ENCODE data around the gene YIPF6. TPM values are rescaled to one million over a fixed set of nuclear protein-coding genes. Genes with fewer than 3 reads are reported as not detected.

The YIPF6 gene
- 14.4 to 22.4 TPM (median 20.2 TPM) in 3 replicates for polyA plus RNA-seq
- 5.3 TPM for polyA plus RNA-seq (2011; ENCODE audit: low read depth)
- 11.0 and 20.8 TPM in 2 replicates for polyA plus RNA-seq (2011; cell fraction: cytosol; rRNA removed)
- polyA plus RNA-seq (2011; cell fraction: nucleus; rRNA removed), result 19.6 and 21.5 TPM in 2 replicates
- polyA plus RNA-seq (2012; ENCODE audit: low replicate concordance), result 14.7 and 21.1 TPM in 2 replicates
- polyA minus RNA-seq, result 10.0 to 25.0 TPM (median 20.3 TPM) in 3 replicates
- polyA minus RNA-seq (2011; cell fraction: cytosol; rRNA and poly(A)+ RNA removed), result 10.6 TPM
- polyA minus RNA-seq (2011; cell fraction: nucleus; rRNA and poly(A)+ RNA removed), result 10.6 and 24.3 TPM in 2 replicates

- Histone ChIP-seq H3K4me1 (ENCODE audit: control insufficient read depth, extremely low read depth, insufficient read depth, low read length) (peaks cover 2% of the 10 kb centered on the region), H3K79me2 (ENCODE audit: control insufficient read depth, insufficient read depth, low read length) (peaks cover 34% of the 10 kb centered on the region), H3K9me3 (ENCODE audit: control insufficient read depth, low read depth, low read length) (no peaks in the 10 kb centered on the region), H3K4me3 (ENCODE audit: control insufficient read depth in 2 of 3, extremely low read depth in 1 of 3, insufficient read depth in 2 of 3, low read depth in 1 of 3, low read length in 3 of 3) (peak within 1 kb of the TSS; percentile 49 to 79 (median 74)), H3K4me2 (ENCODE audit: control insufficient read depth, extremely low read depth, insufficient read depth, low read depth, low read length) (peak within 1 kb of the TSS; percentile 77), H3K27ac (ENCODE audit: control insufficient read depth, insufficient read depth, low read length) (peak within 1 kb of the TSS; percentile 93), H3K9me1 (ENCODE audit: control insufficient read depth, extremely low read depth, insufficient read depth, low read length) (no peaks in the 10 kb centered on the region), H3K27me3 (ENCODE audit: control insufficient read depth, extremely low read depth, insufficient read depth, low read length) (no peaks in the 10 kb centered on the region), H2AFZ (ENCODE audit: control insufficient read depth, low read length) (peak within 1 kb of the TSS; percentile 90), H3K9ac (ENCODE audit: control insufficient read depth, extremely low read depth, insufficient read depth, low read length) (peak within 1 kb of the TSS; percentile 91), H4K20me1 (ENCODE audit: control insufficient read depth, extremely low read depth, insufficient read depth, low read length) (no peaks in the 10 kb centered on the region), H3K36me3 (ENCODE audit: control insufficient read depth in 2 of 2, extremely low read depth in 1 of 2, insufficient read depth in 2 of 2, low read length in 2 of 2) (no peaks in the 10 kb centered on the region)
- dilution Hi-C loops (cut with MboI; ENCODE audit: extremely low pct_ligation_motif_present, low sequenced_read_pairs), result no loop called here
- peak; percentile 41 for FAIRE-seq
- TF ChIP-seq CTCF (optimal IDR thresholded peaks at IDR 0.05 in 1 of 3, IDR thresholded peaks at IDR 0.05 in 1 of 3, conservative IDR thresholded peaks at IDR 0.05 in 1 of 3; ENCODE audit: extremely low read depth in 1 of 3, insufficient read depth in 2 of 3, low read length in 3 of 3) (no peak), EZH2 (IDR thresholded peaks at IDR 0.05; ENCODE audit: low read length) (no peak)
- DNase-seq (ENCODE audit: low read depth, low spot score), result no peak
Observed at GRCh38 chrX:68498508-68499379, at the start of gene YIPF6. Gene YIPF6, plus strand, starts transcription at chrX:68499051. Its CDS starts 16 bp downstream, at chrX:68499067.

GRCh38 chrX:68451720-68452119 lies 47.1 kb upstream of the YIPF6 start:
- H3K27me3 ChIP-seq (ENCODE audit: control insufficient read depth, extremely low read depth, insufficient read depth, low read length), result no peaks in the 10 kb centered on the region
- no peak for DNase-seq (ENCODE audit: low read depth, low spot score)
- H3K27ac ChIP-seq (ENCODE audit: control insufficient read depth, insufficient read depth, low read length), result no peak overlapping the region
- H2AFZ ChIP-seq (ENCODE audit: control insufficient read depth, low read length), result no peak overlapping the region
- FAIRE-seq, result no peak
- no peaks in the 10 kb centered on the region for H3K9me1 ChIP-seq (ENCODE audit: control insufficient read depth, extremely low read depth, insufficient read depth, low read length)
- H3K4me2 ChIP-seq (ENCODE audit: control insufficient read depth, extremely low read depth, insufficient read depth, low read depth, low read length), result no peak overlapping the region
- TF ChIP-seq EZH2 (IDR thresholded peaks at IDR 0.05; ENCODE audit: low read length) (no peak), CTCF (optimal IDR thresholded peaks at IDR 0.05 in 1 of 3, IDR thresholded peaks at IDR 0.05 in 1 of 3, conservative IDR thresholded peaks at IDR 0.05 in 1 of 3; ENCODE audit: extremely low read depth in 1 of 3, insufficient read depth in 2 of 3, low read length in 3 of 3) (no peak)
- dilution Hi-C loops (cut with MboI; ENCODE audit: extremely low pct_ligation_motif_present, low sequenced_read_pairs), result no loop called here
- no peaks in the 10 kb centered on the region for H3K9me3 ChIP-seq (ENCODE audit: control insufficient read depth, low read depth, low read length)
- H3K4me3 ChIP-seq (ENCODE audit: control insufficient read depth in 2 of 3, extremely low read depth in 1 of 3, insufficient read depth in 2 of 3, low read depth in 1 of 3, low read length in 3 of 3), result no peak overlapping the region
- no peaks in the 10 kb centered on the region for H3K36me3 ChIP-seq (ENCODE audit: control insufficient read depth in 2 of 2, extremely low read depth in 1 of 2, insufficient read depth in 2 of 2, low read length in 2 of 2)
- H3K9ac ChIP-seq (ENCODE audit: control insufficient read depth, extremely low read depth, insufficient read depth, low read length), result no peak overlapping the region
- H4K20me1 ChIP-seq (ENCODE audit: control insufficient read depth, extremely low read depth, insufficient read depth, low read length), result no peaks in the 10 kb centered on the region
- no peaks in the 10 kb centered on the region for H3K79me2 ChIP-seq (ENCODE audit: control insufficient read depth, insufficient read depth, low read length)
- no peaks in the 10 kb centered on the region for H3K4me1 ChIP-seq (ENCODE audit: control insufficient read depth, extremely low read depth, insufficient read depth, low read length)
